ENCODE results near the gene PFKM. TPM values are rescaled to one million over a fixed set of nuclear protein-coding genes. Genes with fewer than 3 reads are reported as not detected.

The PFKM gene
- total and polyA plus RNA-seq, 2 experiments from 2014 or later, result 28.8 to 41.1 TPM

GRCh38 chr12:48175613-48176416 lies 56.7 kb downstream of the PFKM start:
- peak overlapping the region; percentile 22 for H3K4me3 ChIP-seq
- no peaks in the 10 kb centered on the region for H3K9me2 ChIP-seq (ENCODE audit: insufficient read depth)
- H2AFZ ChIP-seq, result peak overlapping the region; percentile 78
- WGBS, 2 experiments (ENCODE audit: low coverage in 1 of 2, low lambda C conversion rate in 2 of 2, missing lambda C conversion rate in 2 of 2), result 28 to 34% methylated on average over 3 of the region's 3 CpGs
- no peaks in the 10 kb centered on the region for H4K20me1 ChIP-seq (ENCODE audit: insufficient read depth)
- no peaks in the 10 kb centered on the region for H3K36me3 ChIP-seq (ENCODE audit: low read depth)
- peaks cover 13% of the 10 kb centered on the region for H3F3A ChIP-seq (ENCODE audit: insufficient read depth)
- H3K27ac ChIP-seq, result peak overlapping the region; percentile 3; the same call in 1 of the 2 replicates
- peaks cover 13% of the 10 kb centered on the region for H3K4me1 ChIP-seq (ENCODE audit: insufficient read depth)
- TF ChIP-seq EZH2 (IDR thresholded peaks at IDR 0.05; ENCODE audit: insufficient read depth, poor library complexity, severe bottlenecking) (no peak), EZH2phosphoT487 (IDR thresholded peaks at IDR 0.05; ENCODE audit: insufficient read depth, low read depth) (no peak)
- in situ Hi-C loops (cut with MboI), result no loop called here
- no peaks in the 10 kb centered on the region for H3K79me2 ChIP-seq (ENCODE audit: insufficient read depth)
- peak; percentile 42 for DNase-seq
- H3K27me3 ChIP-seq (replicated peaks; ENCODE audit: insufficient read depth), result peaks cover 18% of the 10 kb centered on the region; the same call in 1 of the 2 replicates
- H3K9me3 ChIP-seq (ENCODE audit: low read depth), result no peaks in the 10 kb centered on the region
- H3K9ac ChIP-seq, result peak overlapping the region; percentile 28
- peak overlapping the region; percentile 65 for H3K4me2 ChIP-seq (ENCODE audit: unreplicated experiment)

DNA sequence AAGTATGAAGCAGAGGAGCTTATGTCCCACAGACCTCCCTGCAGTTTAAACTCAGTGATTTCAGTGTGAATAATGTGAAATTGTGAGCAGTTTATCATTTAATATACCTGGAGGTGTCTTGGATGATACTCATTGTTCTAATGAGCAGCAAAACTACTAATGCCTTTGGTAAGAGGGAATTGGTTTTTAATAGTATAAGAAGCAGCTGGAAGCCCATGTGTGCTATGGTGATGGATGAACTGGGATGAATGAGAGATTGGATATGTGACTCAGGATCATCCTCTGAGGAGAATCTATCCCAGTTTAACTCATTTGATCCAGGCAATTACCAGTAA lies 57.2 kb downstream of the PFKM start:
- no peak for DNase-seq
- H3K27me3 ChIP-seq (replicated peaks; ENCODE audit: insufficient read depth), result peaks cover 18% of the 10 kb centered on the region; the same call in 1 of the 2 replicates
- in situ Hi-C loops (cut with MboI), result no loop called here

GRCh38 chr12:48177982-48178381 lies 58.8 kb downstream of the PFKM start:
- peaks cover 20% of the 10 kb centered on the region for H3K4me1 ChIP-seq (ENCODE audit: insufficient read depth)
- H3K36me3 ChIP-seq (ENCODE audit: low read depth), result no peaks in the 10 kb centered on the region
- H3K4me2 ChIP-seq (ENCODE audit: unreplicated experiment), result no peak overlapping the region
- 42 to 51% methylated on average over 4 of the region's 4 CpGs for WGBS, 2 experiments (ENCODE audit: low coverage in 1 of 2, low lambda C conversion rate in 2 of 2, missing lambda C conversion rate in 2 of 2)
- H3K9me2 ChIP-seq (ENCODE audit: insufficient read depth), result no peaks in the 10 kb centered on the region
- H2AFZ ChIP-seq, result no peak overlapping the region
- no peaks in the 10 kb centered on the region for H4K20me1 ChIP-seq (ENCODE audit: insufficient read depth)
- H3K4me3 ChIP-seq, result no peak overlapping the region
- H3K27ac ChIP-seq, result no peak overlapping the region
- H3K79me2 ChIP-seq (ENCODE audit: insufficient read depth), result no peaks in the 10 kb centered on the region
- in situ Hi-C loops (cut with MboI), result no loop called here
- DNase-seq, result no peak
- H3K27me3 ChIP-seq (replicated peaks; ENCODE audit: insufficient read depth), result peaks cover 18% of the 10 kb centered on the region; the same call in 1 of the 2 replicates
- no peaks in the 10 kb centered on the region for H3K9me3 ChIP-seq (ENCODE audit: low read depth)
- peaks cover 21% of the 10 kb centered on the region for H3F3A ChIP-seq (ENCODE audit: insufficient read depth)
- no peak for TF ChIP-seq EZH2phosphoT487 (IDR thresholded peaks at IDR 0.05; ENCODE audit: insufficient read depth, low read depth)
- no peak for TF ChIP-seq EZH2 (IDR thresholded peaks at IDR 0.05; ENCODE audit: insufficient read depth, poor library complexity, severe bottlenecking)
- H3K9ac ChIP-seq, result no peak overlapping the region

More for the DNA sequence above, 57.2 kb downstream of the PFKM start:
- Histone ChIP-seq H3F3A (ENCODE audit: insufficient read depth) (peaks cover 13% of the 10 kb centered on the region), H2AFZ (peak overlapping the region; percentile 78), H3K79me2 (ENCODE audit: insufficient read depth) (no peaks in the 10 kb centered on the region), H3K27ac (no peak overlapping the region), H3K36me3 (ENCODE audit: low read depth) (no peaks in the 10 kb centered on the region), H3K4me1 (ENCODE audit: insufficient read depth) (peaks cover 13% of the 10 kb centered on the region), H3K9me2 (ENCODE audit: insufficient read depth) (no peaks in the 10 kb centered on the region), H3K4me2 (ENCODE audit: unreplicated experiment) (peak overlapping the region; percentile 65), H4K20me1 (ENCODE audit: insufficient read depth) (no peaks in the 10 kb centered on the region), H3K4me3 (0 out of 2 replicates have a peak overlapping the region, but pooled peaks have one; percentile 22), H3K9ac (peak overlapping the region; percentile 28; the same call in 1 of the 2 replicates), H3K9me3 (ENCODE audit: low read depth) (no peaks in the 10 kb centered on the region)
- TF ChIP-seq EZH2 (IDR thresholded peaks at IDR 0.05; ENCODE audit: insufficient read depth, poor library complexity, severe bottlenecking), result no peak
- no peak for TF ChIP-seq EZH2phosphoT487 (IDR thresholded peaks at IDR 0.05; ENCODE audit: insufficient read depth, low read depth)

DNA sequence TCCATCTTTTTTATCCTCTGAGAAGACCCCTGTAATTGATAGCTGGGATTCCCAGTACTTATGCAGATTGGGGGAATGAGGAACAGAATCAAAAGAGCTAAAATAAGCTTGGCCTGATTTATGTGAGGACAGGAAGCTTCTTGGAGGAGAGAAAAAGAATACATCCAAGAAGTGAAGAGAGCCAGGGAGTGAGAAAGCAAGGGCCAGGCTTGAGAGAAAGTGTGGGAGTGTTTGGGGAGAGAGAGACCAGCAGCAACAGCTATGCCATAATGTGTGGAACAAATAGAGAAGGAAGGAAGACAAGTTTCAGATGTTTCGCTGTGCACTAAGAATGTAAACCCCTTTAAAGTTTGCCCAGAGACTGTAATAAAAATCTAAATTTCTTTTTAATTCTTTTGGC lies 60.3 kb downstream of the PFKM start:
- DNase-seq, result no peak
- Histone ChIP-seq H3F3A (ENCODE audit: insufficient read depth) (peaks cover 21% of the 10 kb centered on the region), H3K4me2 (ENCODE audit: unreplicated experiment) (no peak overlapping the region), H2AFZ (no peak overlapping the region), H3K9me3 (ENCODE audit: low read depth) (no peaks in the 10 kb centered on the region), H3K79me2 (ENCODE audit: insufficient read depth) (no peaks in the 10 kb centered on the region), H3K4me3 (no peak overlapping the region), H3K4me1 (ENCODE audit: insufficient read depth) (peaks cover 20% of the 10 kb centered on the region), H3K27ac (no peak overlapping the region), H4K20me1 (ENCODE audit: insufficient read depth) (no peaks in the 10 kb centered on the region), H3K36me3 (ENCODE audit: low read depth) (no peaks in the 10 kb centered on the region), H3K27me3 (replicated peaks; ENCODE audit: insufficient read depth) (peaks cover 20% of the 10 kb centered on the region; the same call in 1 of the 2 replicates), H3K9ac (no peak overlapping the region), H3K9me2 (ENCODE audit: insufficient read depth) (no peaks in the 10 kb centered on the region)
- WGBS, 2 experiments (ENCODE audit: low coverage in 1 of 2, low lambda C conversion rate in 2 of 2, missing lambda C conversion rate in 2 of 2), result 59 to 76% methylated on average over 1 of the region's 1 CpG
- in situ Hi-C loops (cut with MboI), result no loop called here
- no peak for TF ChIP-seq EZH2phosphoT487 (IDR thresholded peaks at IDR 0.05; ENCODE audit: insufficient read depth, low read depth)
- no peak for TF ChIP-seq EZH2 (IDR thresholded peaks at IDR 0.05; ENCODE audit: insufficient read depth, poor library complexity, severe bottlenecking)
